CD4-positive, alpha-beta T cell treated with Interleukin-15 for 4 hours (primary cell): ENCODE results near the gene CMTM7.

Experiments used
- DNase-seq: peaks from one replicate; pipeline ENCODE4 v3.0.0-alpha.2; 2020; ENCODE audit warnings: low spot score

Gene CMTM7

DNA sequence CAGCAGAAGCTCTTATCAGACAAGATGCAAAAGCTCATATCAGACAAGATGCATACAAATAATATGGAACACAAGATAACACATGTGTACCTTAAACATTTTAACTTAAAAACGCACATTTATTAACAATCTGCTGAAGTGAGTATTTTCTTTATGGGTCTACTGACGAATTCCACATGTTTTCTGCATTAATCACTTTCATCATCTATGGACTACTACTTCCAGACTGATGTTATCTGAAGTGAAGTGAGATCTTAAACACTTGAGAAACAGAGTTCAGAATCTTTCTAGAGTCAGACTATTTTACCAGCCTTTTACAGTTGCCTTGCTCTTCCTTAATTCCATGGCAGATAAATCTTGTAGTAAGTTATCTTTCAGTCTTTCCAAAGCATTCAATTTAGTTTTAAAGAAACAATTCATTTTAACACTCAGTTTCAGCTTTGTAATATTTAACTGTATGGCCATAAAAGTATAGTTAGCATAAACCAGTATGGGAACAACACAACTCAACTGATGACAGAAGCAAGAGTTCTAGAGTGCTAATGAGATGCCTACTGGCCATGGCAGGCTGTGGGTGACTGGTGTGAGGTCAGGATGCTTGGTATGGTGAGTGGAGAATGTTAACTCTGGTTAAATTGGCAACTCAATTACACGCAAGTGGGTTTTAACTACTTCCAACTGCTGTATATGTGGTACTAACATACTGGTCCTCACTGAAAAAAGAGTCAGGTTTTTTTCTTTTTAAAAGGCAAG is 101.2 kb downstream of the CMTM7 start:
- no peak for DNase-seq

- no peak for DNase-seq
Observed at GRCh38 chr3:32493437-32494414, 102.1 kb downstream of the CMTM7 start.

- no peak for DNase-seq
Observed at GRCh38 chr3:32495085-32495484, 103.4 kb downstream of the CMTM7 start.

DNA sequence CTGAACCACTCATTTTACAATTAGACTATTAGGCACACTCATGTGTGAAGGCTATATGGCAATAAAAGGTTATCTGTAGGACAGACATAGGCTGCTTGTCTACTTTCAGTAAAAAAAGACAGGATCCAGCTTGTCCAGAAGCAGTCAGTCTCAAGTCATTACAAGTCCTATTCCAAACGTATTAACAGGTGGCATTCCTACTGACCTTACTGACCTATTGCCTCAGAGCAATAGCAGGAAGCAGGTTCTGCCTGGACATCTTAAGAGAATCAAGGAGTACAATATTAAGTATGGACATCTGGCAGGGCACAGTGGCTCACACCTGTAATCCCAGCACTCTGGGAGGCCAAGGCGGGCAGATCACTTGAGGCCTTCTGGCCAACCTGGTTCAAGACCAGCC is 104.0 kb downstream of the CMTM7 start:
- no peak for DNase-seq

DNA sequence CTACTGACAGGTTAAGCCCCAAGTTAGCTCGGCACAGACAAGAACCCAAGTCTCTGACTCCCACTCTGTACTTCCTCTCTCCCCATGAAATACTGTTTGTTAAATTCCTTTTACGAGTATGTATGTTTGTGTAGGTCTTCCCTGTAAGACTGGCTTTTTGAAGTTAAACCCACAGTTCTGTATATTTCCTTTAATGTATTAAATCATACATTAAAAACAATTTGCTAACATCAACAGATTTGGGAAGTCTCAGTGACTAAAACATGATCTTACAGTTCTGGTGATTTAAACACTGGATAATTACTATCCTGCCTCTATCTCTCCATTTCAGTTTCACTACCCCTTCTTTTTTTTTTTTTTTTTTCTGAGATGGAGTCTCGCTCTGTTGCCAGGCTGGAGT is 106.6 kb downstream of the CMTM7 start:
- no peak for DNase-seq

- DNase-seq = no peak
Observed at GRCh38 chr3:32498992-32499391, 107.3 kb downstream of the CMTM7 start.

GRCh38 chr3:32499585-32499984 is 107.9 kb downstream of the CMTM7 start:
- DNase-seq = no peak

GRCh38 chr3:32500231-32500630 is 108.6 kb downstream of the CMTM7 start:
- DNase-seq = peak; percentile 9

GRCh38 chr3:32500880-32501782 is 109.5 kb downstream of the CMTM7 start:
- DNase-seq = peak; percentile 61

DNA sequence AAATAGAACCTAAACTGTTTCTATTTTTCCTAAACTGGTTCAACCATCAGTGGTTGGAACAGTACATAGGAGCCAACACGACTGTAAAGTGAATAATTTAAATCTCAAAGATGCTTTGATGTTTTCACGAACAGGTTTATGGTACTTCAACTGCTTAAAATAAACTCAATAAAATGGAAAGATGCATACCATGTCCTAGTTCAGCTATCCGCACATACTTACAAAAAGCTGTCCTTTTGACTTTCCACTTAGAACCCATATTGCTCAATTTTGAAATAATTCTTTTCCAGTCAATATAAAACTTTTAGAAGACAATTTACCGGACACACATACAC is 110.1 kb downstream of the CMTM7 start:
- DNase-seq = no peak

GRCh38 chr3:32502118-32502945 is 110.7 kb downstream of the CMTM7 start, which contains the start of gene CMTM6:
Gene CMTM6, minus strand, starts transcription at chr3:32502852. Its CDS starts 107 bp downstream, at chr3:32502745.
- peak; percentile 65 for DNase-seq

- no peak for DNase-seq
Observed at GRCh38 chr3:32502946-32503286, 111.3 kb downstream of the CMTM7 start.
